HCT116 (cell line): ENCODE data around the gene MCTS1. TPM values are rescaled to one million over a fixed set of nuclear protein-coding genes. Genes with fewer than 3 reads are reported as not detected.

Source experiments
- ATAC-seq: fragments of 200-7000 bp; cut with Tn5 transposase; 2 replicates; pipeline ENCODE4 v1.9.1; 2020; ENCODE audit warnings: mild to moderate bottlenecking, moderate library complexity
- BruUV-seq: library from RNA; stranded (reverse); fragments of 400-500 nt; replicated peaks from 2 replicates; lab custom pipeline; 2021; lab: Mats Ljungman, UMichigan
- CTCF ChIA-PET: fragments of 300-600 bp; sonication (Branson Sonifier 250); formaldehyde crosslinking; loops from one replicate; lab custom pipeline; 2021; ENCODE audit warnings: antibody characterized with exemption; lab: Charles Lee
- POLR2A ChIA-PET: fragments of 300-600, 350-600 bp; sonication (Branson Sonifier 250); formaldehyde crosslinking; loops from one replicate; lab custom pipeline; 2021; ENCODE audit warnings: antibody characterized with exemption; lab: Charles Lee
- RAD21 ChIA-PET, 2 experiments: fragments of 300-600 bp; sonication (Branson Sonifier 250); formaldehyde crosslinking; loops; one replicate each; lab custom pipeline; 2023; ENCODE audit warnings: low total read pairs in 2 of 2; ENCODE audit not compliant: uncharacterized antibody in 2 of 2, unreplicated experiment in 2 of 2, low non-redundant PET in 1 of 2; lab: Charles Lee
- DNase-seq: peaks from one replicate; pipeline ENCODE4 v3.0.0-alpha.2; 2010; ENCODE audit warnings: low read depth, low spot score
- H2AFZ ChIP-seq: fragments of 200-600 bp; shearing (Covaris generic), sonication (generic); 2 replicates; pipeline ENCODE4 v1.6.1; 2017; ENCODE audit warnings: low read depth, mixed run types, mixed read lengths, antibody characterized with exemption, low read length; ENCODE audit not compliant: poor library complexity, severe bottlenecking
- H3K27ac ChIP-seq: 2 replicates; pipeline ENCODE4 v1.5.1; 2012; ENCODE audit warnings: low read depth, low read length
- H3K27me3 ChIP-seq: fragments of 200-600 bp; sonication (generic); 2 replicates; pipeline ENCODE4 v1.6.1; 2016; ENCODE audit warnings: mixed run types, low read length, mixed read lengths; ENCODE audit not compliant: insufficient read depth
- H3K36me3 ChIP-seq, 2 experiments: fragments of 200-500 bp in 1 of 2; fragments of 200-600 bp in 1 of 2; sonication (Bioruptor generic) in 1 of 2; sonication (generic) in 1 of 2; 2 replicates each; pipeline versions ENCODE4 v1.5.1 to v1.6.1; 2014 to 2016; ENCODE audit warnings: low read length in 2 of 2, inconsistent platforms in 1 of 2, mixed read lengths in 1 of 2, mixed run types in 1 of 2; ENCODE audit not compliant: insufficient read depth in 2 of 2, control insufficient read depth in 1 of 2
- H3K4me1 ChIP-seq, 2 experiments: fragments of 200-600 bp in 1 of 2; sonication (generic) in 1 of 2; 2 replicates each; pipeline versions ENCODE4 v1.5.1 to v1.6.1; 2012 to 2017; ENCODE audit warnings: low read length in 2 of 2, inconsistent platforms in 1 of 2, mild to moderate bottlenecking in 1 of 2, mixed read lengths in 1 of 2, mixed run types in 1 of 2, moderate library complexity in 1 of 2; ENCODE audit not compliant: insufficient read depth in 2 of 2, control insufficient read depth in 1 of 2
- H3K4me2 ChIP-seq: fragments of 200-600 bp; sonication (generic); 2 replicates; pipeline ENCODE4 v1.6.1; 2017; ENCODE audit warnings: mixed run types, low read length, mixed read lengths
- H3K4me3 ChIP-seq, 2 experiments: fragments of 200-600 bp in 1 of 2; sonication (generic) in 1 of 2; replicated peaks in 1 of 2; 2 replicates each; pipeline ENCODE4 v1.5.1; 2011 to 2016; ENCODE audit warnings: low read length in 2 of 2, control low read depth in 1 of 2, low read depth in 1 of 2, mild to moderate bottlenecking in 1 of 2, mixed read lengths in 1 of 2, mixed run types in 1 of 2
- H3K79me2 ChIP-seq: fragments of 200-600 bp; sonication (generic); 2 replicates; pipeline ENCODE4 v1.6.1; 2017; ENCODE audit warnings: mild to moderate bottlenecking, mixed run types, low read length, moderate library complexity, mixed read lengths; ENCODE audit not compliant: insufficient read depth
- H3K9ac ChIP-seq: fragments of 200-600 bp; sonication (generic); 2 replicates; pipeline ENCODE4 v1.6.1; 2016; ENCODE audit warnings: low read length, mixed read lengths
- H3K9me2 ChIP-seq: fragments of 200-600 bp; sonication (generic), shearing (Covaris generic); 2 replicates; pipeline ENCODE4 v1.6.1; 2017; ENCODE audit warnings: mixed run types, mild to moderate bottlenecking, moderate library complexity; ENCODE audit not compliant: insufficient read depth
- H3K9me3 ChIP-seq, 2 experiments: fragments of 200-500 bp in 1 of 2; fragments of 200-600 bp in 1 of 2; sonication (Bioruptor generic) in 1 of 2; sonication (generic) in 1 of 2; 2 replicates each; pipeline ENCODE4 v1.6.1; 2014 to 2017; ENCODE audit warnings: low read length in 2 of 2, mixed read lengths in 2 of 2, inconsistent platforms in 1 of 2, low read depth in 1 of 2, mild to moderate bottlenecking in 1 of 2, mixed run types in 1 of 2, moderate library complexity in 1 of 2; ENCODE audit not compliant: control insufficient read depth in 1 of 2, insufficient read depth in 1 of 2
- H4K20me1 ChIP-seq: fragments of 200-600 bp; sonication (generic), shearing (Covaris generic); 2 replicates; pipeline ENCODE4 v1.6.1; 2017; ENCODE audit warnings: mixed run types, mild to moderate bottlenecking, moderate library complexity; ENCODE audit not compliant: insufficient read depth
- ATF3 ChIP-seq: IDR thresholded peaks from 2 replicates; pipeline ENCODE4 v1.6.1; 2012
- CEBPB ChIP-seq: IDR thresholded peaks from 2 replicates; pipeline ENCODE4 v1.6.1; 2012; ENCODE audit warnings: low read depth
- CTCF ChIP-seq, 3 experiments: fragments of 200-600 bp in 1 of 3; sonication (generic) in 1 of 3; IDR thresholded peaks in 2 of 3; conservative IDR thresholded peaks in 1 of 3; 2 replicates each; pipeline ENCODE4 v1.5.1; 2012 to 2017; ENCODE audit warnings: low read depth in 2 of 3, low read length in 2 of 3, antibody characterized with exemption in 1 of 3, borderline replicate concordance in 1 of 3, control low read depth in 1 of 3, mild to moderate bottlenecking in 1 of 3, mixed read lengths in 1 of 3, mixed run types in 1 of 3, moderate library complexity in 1 of 3; ENCODE audit not compliant: insufficient read depth in 1 of 3
- ELF1 ChIP-seq: IDR thresholded peaks from 2 replicates; pipeline ENCODE4 v1.6.1; 2012; ENCODE audit warnings: low read depth, borderline replicate concordance
- EZH2 ChIP-seq: fragments of 200-600 bp; sonication (generic); IDR thresholded peaks from 2 replicates; pipeline ENCODE4 v1.6.1; 2017; ENCODE audit warnings: antibody characterized with exemption, mixed run types
- EZH2phosphoT487 ChIP-seq: fragments of 200-600 bp; IDR thresholded peaks from 2 replicates; pipeline ENCODE4 v1.6.1; 2018; ENCODE audit warnings: antibody characterized with exemption, borderline replicate concordance
- JUND ChIP-seq: IDR thresholded peaks from 2 replicates; pipeline ENCODE4 v1.6.1; 2012
- POLR2A ChIP-seq: IDR thresholded peaks from 2 replicates; pipeline ENCODE4 v1.7.0; 2011; ENCODE audit warnings: borderline replicate concordance; ENCODE audit not compliant: insufficient read depth, insufficient read length; ENCODE audit errors: extremely low read depth
- POLR2AphosphoS5 ChIP-seq: IDR thresholded peaks from 2 replicates; pipeline ENCODE4 v1.6.1; 2011; ENCODE audit warnings: mild to moderate bottlenecking, low read depth, low read length, moderate library complexity
- RAD21 ChIP-seq: IDR thresholded peaks from 2 replicates; pipeline ENCODE4 v1.6.1; 2012; ENCODE audit warnings: low read depth, mild to moderate bottlenecking
- REST ChIP-seq: IDR thresholded peaks from 2 replicates; pipeline ENCODE4 v1.6.1; 2012; ENCODE audit warnings: low read depth
- SIN3A ChIP-seq: IDR thresholded peaks from 2 replicates; pipeline ENCODE4 v1.6.1; 2012; ENCODE audit warnings: low read depth
- SP1 ChIP-seq: IDR thresholded peaks from 2 replicates; pipeline ENCODE4 v1.6.1; 2012; ENCODE audit warnings: low read depth
- SRF ChIP-seq: IDR thresholded peaks from 2 replicates; pipeline ENCODE4 v1.6.1; 2012; ENCODE audit warnings: low read depth
- TCF7L2 ChIP-seq: IDR thresholded peaks from 2 replicates; pipeline ENCODE4 v1.7.0; 2011; ENCODE audit warnings: borderline replicate concordance, inconsistent platforms; ENCODE audit not compliant: insufficient read depth, insufficient read length; ENCODE audit errors: extremely low read depth
- YY1 ChIP-seq: IDR thresholded peaks from 2 replicates; pipeline ENCODE4 v1.6.1; 2011; ENCODE audit warnings: low read length, low read depth, moderate library complexity, mild to moderate bottlenecking; ENCODE audit not compliant: insufficient replicate concordance; ENCODE audit errors: extremely low read depth
- ZFX ChIP-seq: fragments of 450-650 bp; IDR thresholded peaks from 2 replicates; pipeline ENCODE4 v1.6.1; 2017
- ZNF274 ChIP-seq: fragments of 200-500 bp; sonication (Bioruptor generic); IDR thresholded peaks from 2 replicates; pipeline ENCODE4 v1.6.1; 2014; ENCODE audit warnings: mild to moderate bottlenecking, low read depth, low read length, inconsistent platforms
- intact Hi-C: fragments of 100-400 bp; cut with micrococcal nuclease; formaldehyde crosslinking; loops from 2 replicates; pipeline ENCODE4 v1.10.0; 2022
- total RNA-seq: library from RNA; stranded (reverse); gene quantifications from one replicate; pipeline ENCODE4 v1.2.1, GENCODE V29; 2021; ENCODE audit not compliant: unreplicated experiment

MCTS1 gene
- total RNA-seq, 1 experiment from 2014 or later, result 49.5 TPM

DNA sequence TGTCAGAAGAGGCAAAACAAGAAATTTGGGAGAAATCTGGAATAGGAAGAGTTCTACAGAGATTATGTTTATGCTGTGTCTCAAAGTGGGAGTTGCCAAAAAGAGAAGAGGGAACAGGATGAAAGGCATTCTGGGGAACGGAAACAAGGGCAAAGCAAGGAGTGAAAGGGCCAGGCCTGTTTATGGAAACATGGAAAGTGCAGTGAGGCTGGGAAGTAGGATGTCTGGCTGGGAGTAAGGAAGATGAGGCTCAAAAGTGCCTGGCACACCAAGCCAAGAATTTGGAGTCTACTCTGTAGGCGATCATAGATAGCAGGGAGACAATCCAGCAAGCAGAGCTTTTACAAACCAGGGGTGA lies 41.4 kb upstream of the MCTS1 start:
- no peak for TF ChIP-seq ZNF274
- TF ChIP-seq POLR2A, result no peak
- no peak for TF ChIP-seq ELF1
- TF ChIP-seq EZH2, result no peak
- no peak for TF ChIP-seq CEBPB
- no peak for TF ChIP-seq RAD21
- TF ChIP-seq ATF3, result no peak
- no peak for TF ChIP-seq CTCF (IDR thresholded peaks at IDR 0.05 in 2 of 3, conservative IDR thresholded peaks at IDR 0.05 in 1 of 3; ENCODE audit: borderline replicate concordance in 1 of 3, insufficient read depth in 1 of 3, low read depth in 2 of 3, low read length in 2 of 3)
- TF ChIP-seq ZFX, result no peak
- no peak for TF ChIP-seq YY1
- no peak for TF ChIP-seq POLR2AphosphoS5
- TF ChIP-seq REST, result no peak
- no peak for TF ChIP-seq SRF
- TF ChIP-seq JUND, result no peak
- no peak for TF ChIP-seq EZH2phosphoT487
- TF ChIP-seq SIN3A, result no peak
- no peak for TF ChIP-seq TCF7L2
- no peak for TF ChIP-seq SP1
- TF ChIP-seq, all 23 proteins: peak for 0
- H4K20me1 ChIP-seq, result no peaks in the 10 kb centered on the region
- peaks cover 29% of the 10 kb centered on the region for H3K79me2 ChIP-seq
- ChIA-PET RAD21 (no interaction called here), CTCF (no interaction called here), POLR2A (no interaction called here)
- peaks cover 0 to 2% of the 10 kb centered on the region in 2 experiments; a peak in 1 of 4 replicates for H3K36me3 ChIP-seq
- H3K4me1 ChIP-seq, result peaks cover 3 to 18% of the 10 kb centered on the region in 2 experiments
- DNase-seq (no peak), ATAC-seq (no peak)
- peak overlapping the region; percentile 55 to 74; a peak in 2 of 4 replicates for H3K4me3 ChIP-seq
- no TSS peak for BruUV-seq
- no peaks in the 10 kb centered on the region for H3K9me3 ChIP-seq
- H3K9me2 ChIP-seq, result no peaks in the 10 kb centered on the region
- H2AFZ ChIP-seq, result no peak overlapping the region
- H3K27ac ChIP-seq, result peak overlapping the region; percentile 54; the same call in 1 of the 2 replicates
- H3K4me2 ChIP-seq, result peak overlapping the region; percentile 91
- no peaks in the 10 kb centered on the region for H3K27me3 ChIP-seq
- intact Hi-C loops, result no loop called here
- peak overlapping the region; percentile 76; the same call in 1 of the 2 replicates for H3K9ac ChIP-seq
